ENCODE data around the gene PMCH.
A peak's percentile ranks its signal among the peaks of the same experiment; 100 is the strongest.
"Not testable (repeated sequence)": the region's sequence is repeated elsewhere in the genome, so short reads cannot be mapped to it uniquely, and the experiment has no call there.

PMCH gene

DNA sequence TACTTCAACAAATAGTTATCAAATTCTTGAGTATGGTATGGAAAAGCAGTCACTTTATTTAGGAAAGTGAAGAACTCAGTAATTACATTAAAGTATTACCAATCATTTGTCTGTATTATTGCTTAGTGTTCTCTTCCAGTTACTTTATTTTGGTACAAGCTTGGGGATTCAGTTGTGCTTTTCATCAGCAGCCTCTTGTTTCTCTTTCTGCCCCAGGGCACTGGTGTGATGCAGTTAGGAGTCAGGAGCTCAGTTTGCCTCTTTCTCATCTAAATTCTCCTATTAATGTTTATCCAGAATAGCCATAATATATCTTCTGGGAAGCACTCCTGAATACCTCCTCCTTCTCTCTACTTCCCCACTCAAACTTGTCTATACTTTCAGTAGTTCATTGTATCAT lies 25.7 kb downstream of the PMCH start:
- Mint-ChIP-seq H3K4me3 (no peak overlapping the region), H3K9me3 (ENCODE audit: low read depth) (no peaks in the 10 kb centered on the region), H3K27ac (peak overlapping the region; percentile 61)

DNA sequence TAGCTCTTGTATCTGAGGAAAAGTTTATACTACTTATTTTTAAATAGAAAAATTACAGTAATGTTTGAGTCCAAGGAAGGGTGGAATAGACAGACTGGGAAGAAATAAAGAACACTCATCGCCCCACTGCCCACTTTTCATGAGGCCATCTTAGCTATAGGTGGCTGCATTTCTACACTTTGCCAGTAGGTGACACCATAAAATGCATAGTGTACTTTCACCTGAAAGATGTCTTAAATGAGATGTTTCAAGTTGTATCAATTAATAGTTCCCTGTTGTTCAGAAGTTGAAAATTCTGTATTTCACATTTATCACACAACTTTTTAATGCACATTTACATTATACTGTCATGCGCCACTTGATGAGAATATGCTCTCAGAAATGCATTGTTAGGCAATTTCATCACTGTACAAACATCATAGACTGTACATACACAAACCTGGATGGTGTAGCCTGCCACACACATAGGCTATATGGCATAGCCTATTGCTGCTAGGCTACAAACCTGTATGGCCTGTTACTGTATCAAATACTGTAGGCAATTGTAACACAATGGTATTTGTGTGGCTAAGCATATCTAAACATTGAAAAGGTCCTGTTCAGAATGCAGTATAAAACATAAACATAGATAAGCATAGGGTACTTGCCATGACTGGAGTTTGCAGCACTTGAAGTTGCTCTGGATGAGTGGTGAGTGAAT lies 27.6 kb downstream of the PMCH start:
- H3K27me3 Mint-ChIP-seq, result no peaks in the 10 kb centered on the region
- H3K36me3 Mint-ChIP-seq, result peaks cover 4% of the 10 kb centered on the region
- H3K9me3 Mint-ChIP-seq (ENCODE audit: low read depth), result no peaks in the 10 kb centered on the region
- no peak overlapping the region for H3K4me3 Mint-ChIP-seq
- no peaks in the 10 kb centered on the region for H3K4me1 Mint-ChIP-seq (ENCODE audit: low read depth)
- H3K27ac Mint-ChIP-seq, result no peak overlapping the region

More for the DNA sequence above, 25.7 kb downstream of the PMCH start:
- H3K27me3 Mint-ChIP-seq, result no peaks in the 10 kb centered on the region
- H3K4me1 Mint-ChIP-seq (ENCODE audit: low read depth), result no peaks in the 10 kb centered on the region
- H3K36me3 Mint-ChIP-seq, result peaks cover 4% of the 10 kb centered on the region

DNA sequence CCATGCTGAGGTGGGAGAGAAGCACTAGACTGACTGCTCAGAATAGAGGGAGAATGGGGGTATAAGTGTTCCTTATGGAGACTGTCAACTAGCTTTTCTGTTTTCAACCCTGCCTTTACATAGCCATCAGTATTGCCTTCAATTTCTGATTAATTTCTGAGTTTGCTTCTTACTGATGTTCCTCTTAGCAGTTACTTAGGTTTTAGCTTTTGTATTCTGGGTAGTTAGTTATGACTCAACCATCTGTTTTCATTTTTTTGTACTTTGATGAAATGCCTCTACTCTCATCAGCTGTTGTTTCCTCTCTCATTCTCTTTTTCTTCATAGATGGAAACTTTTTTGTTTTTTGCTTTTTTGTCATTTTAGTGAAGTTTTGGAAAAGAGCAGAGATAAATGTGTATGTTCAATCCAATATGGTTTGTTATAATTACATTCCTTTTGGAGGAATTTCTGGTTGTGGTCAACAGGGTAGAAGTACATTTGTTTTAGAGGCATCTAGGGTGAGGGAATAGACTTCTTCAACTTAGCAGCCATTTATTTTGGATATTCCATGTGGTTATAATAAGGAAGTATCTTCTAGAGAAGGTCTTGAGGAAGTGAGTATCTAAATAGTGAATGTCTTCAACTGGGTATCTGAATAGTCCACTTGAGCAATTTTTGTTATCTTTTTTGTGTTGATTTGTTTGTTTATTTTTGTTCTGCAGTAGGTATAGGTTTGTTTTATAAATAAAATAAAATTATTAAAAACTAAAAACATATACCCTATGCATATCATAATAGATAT lies 29.6 kb downstream of the PMCH start:
- Mint-ChIP-seq H3K9me3 (ENCODE audit: low read depth) (no peaks in the 10 kb centered on the region), H3K4me1 (ENCODE audit: low read depth) (no peaks in the 10 kb centered on the region), H3K27ac (no peak overlapping the region), H3K27me3 (no peaks in the 10 kb centered on the region), H3K4me3 (no peak overlapping the region), H3K36me3 (peaks cover 7% of the 10 kb centered on the region)

DNA sequence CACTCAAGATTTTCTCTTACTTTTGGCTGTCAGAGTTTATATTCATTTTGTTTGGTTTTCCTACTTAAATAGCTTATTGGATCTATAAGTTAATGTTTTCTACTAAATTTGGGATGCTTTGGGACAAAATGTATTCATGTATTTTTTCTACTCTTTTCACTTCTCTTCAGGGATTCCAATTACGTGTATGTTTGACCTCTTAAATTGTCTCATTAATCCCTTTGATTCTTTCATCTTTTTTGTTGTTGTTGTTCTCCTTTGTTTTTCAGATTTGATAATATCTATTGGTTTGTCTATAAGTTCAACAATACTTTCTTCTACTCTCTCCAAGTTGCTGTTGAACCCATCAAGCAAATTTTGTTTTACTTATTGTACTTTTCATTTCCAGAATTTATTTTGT lies 34.2 kb downstream of the PMCH start:
- Mint-ChIP-seq H3K4me3 (no peak overlapping the region), H3K27me3 (no peaks in the 10 kb centered on the region), H3K36me3 (peaks cover 3% of the 10 kb centered on the region), H3K9me3 (ENCODE audit: low read depth) (no peaks in the 10 kb centered on the region), H3K4me1 (ENCODE audit: low read depth) (no peaks in the 10 kb centered on the region), H3K27ac (no peak overlapping the region)

DNA sequence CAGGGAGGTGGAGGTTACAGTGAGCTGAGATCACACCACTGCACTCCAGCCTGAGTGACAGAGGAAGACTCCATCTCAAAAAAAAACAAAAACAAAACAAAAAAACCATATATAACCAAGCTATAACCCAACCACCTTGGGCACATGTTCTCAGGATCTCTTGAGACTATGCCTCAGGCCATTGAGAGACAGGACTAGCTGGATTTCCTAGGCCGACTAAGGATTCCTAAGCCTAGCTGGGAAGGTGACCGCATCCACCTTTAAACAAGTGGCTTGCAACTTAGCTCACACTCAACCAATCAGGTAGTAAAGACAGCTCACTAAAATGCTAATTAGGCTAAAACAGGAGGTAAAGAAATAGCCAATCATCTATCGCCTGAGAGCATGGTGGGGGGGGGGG lies 42.4 kb downstream of the PMCH start:
- H3K9me3 Mint-ChIP-seq (ENCODE audit: low read depth); H3K4me3 Mint-ChIP-seq; H3K27ac Mint-ChIP-seq; H3K27me3 Mint-ChIP-seq; H3K4me1 Mint-ChIP-seq (ENCODE audit: low read depth); H3K36me3 Mint-ChIP-seq: not testable (repeated sequence)

DNA sequence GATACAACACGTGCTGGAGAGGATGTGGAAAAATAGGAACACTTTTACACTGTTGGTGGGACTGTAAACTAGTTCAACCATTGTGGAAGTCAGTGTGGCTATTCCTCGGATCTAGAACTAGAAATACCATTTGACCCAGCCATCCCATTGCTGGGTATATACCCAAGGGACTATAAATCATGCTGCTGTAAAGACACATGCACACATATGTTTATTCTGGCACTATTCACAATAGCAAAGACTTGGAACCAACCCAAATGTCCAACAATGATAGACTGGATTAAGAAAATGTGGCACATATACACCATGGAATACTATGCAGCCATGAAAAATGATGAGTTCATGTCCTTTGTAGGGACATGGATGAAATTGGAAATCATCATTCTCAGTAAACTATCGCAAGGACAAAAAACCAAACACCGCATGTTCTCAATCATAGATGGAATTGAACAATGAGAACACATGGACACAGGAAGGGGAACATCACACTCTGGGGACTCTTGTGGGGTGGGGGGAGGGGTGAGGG lies 50.5 kb downstream of the PMCH start:
- not testable (repeated sequence) for H3K27ac Mint-ChIP-seq; H3K36me3 Mint-ChIP-seq; H3K4me3 Mint-ChIP-seq; H3K27me3 Mint-ChIP-seq; H3K9me3 Mint-ChIP-seq (ENCODE audit: low read depth)
- H3K4me1 Mint-ChIP-seq (ENCODE audit: low read depth), result peaks cover 13% of the 10 kb centered on the region

Measured in activated naive CD8-positive, alpha-beta T cell (primary cell).